DOHH2 (cell line): ENCODE measurements around the gene ACAD8.
"Not testable (repeated sequence)": the region's sequence is repeated elsewhere in the genome, so short reads cannot be mapped to it uniquely, and the experiment has no call there.

Experiments used
- H3F3A ChIP-seq: fragments of 200-600 bp; sonication (generic), shearing (Covaris generic); 2 replicates; pipeline ENCODE4 v1.6.0; 2016; ENCODE audit warnings: antibody characterized with exemption, mild to moderate bottlenecking; ENCODE audit not compliant: control insufficient read depth, insufficient read depth
- H3K27ac ChIP-seq: fragments of 200-600 bp; sonication (generic); 2 replicates; pipeline ENCODE4 v1.5.1; 2014; ENCODE audit warnings: low read depth, mild to moderate bottlenecking, low read length, moderate library complexity
- H3K27me3 ChIP-seq: fragments of 200-600 bp; sonication (generic); 2 replicates; pipeline ENCODE4 v1.6.1; 2014; ENCODE audit warnings: mild to moderate bottlenecking, low read length, mixed read lengths; ENCODE audit not compliant: control insufficient read depth
- H3K36me3 ChIP-seq: fragments of 200-600 bp; sonication (generic); 2 replicates; pipeline ENCODE4 v1.6.1; 2014; ENCODE audit warnings: mild to moderate bottlenecking, low read length, moderate library complexity, mixed read lengths; ENCODE audit not compliant: control insufficient read depth
- H3K4me1 ChIP-seq: fragments of 200-600 bp; sonication (generic); 2 replicates; pipeline ENCODE4 v1.6.1; 2014; ENCODE audit warnings: mild to moderate bottlenecking, low read length, mixed read lengths; ENCODE audit not compliant: control insufficient read depth
- H3K4me2 ChIP-seq: fragments of 200-600 bp; sonication (generic); 2 replicates; pipeline ENCODE4 v1.6.0; 2014; ENCODE audit warnings: mild to moderate bottlenecking, low read length, moderate library complexity
- H3K4me3 ChIP-seq: fragments of 200-600 bp; sonication (generic); 2 replicates; pipeline ENCODE4 v1.5.1; 2014; ENCODE audit warnings: mild to moderate bottlenecking, low read length, mixed read lengths
- H3K79me2 ChIP-seq: fragments of 200-600 bp; sonication (generic); 2 replicates; pipeline ENCODE4 v1.6.1; 2014; ENCODE audit warnings: mild to moderate bottlenecking, low read length, mixed read lengths; ENCODE audit not compliant: control insufficient read depth
- H3K9me2 ChIP-seq: fragments of 200-600 bp; sonication (generic); replicated peaks from 2 replicates; pipeline ENCODE4 v1.6.1; 2014; ENCODE audit warnings: mild to moderate bottlenecking, low read length, mixed read lengths; ENCODE audit not compliant: control insufficient read depth
- H3K9me3 ChIP-seq: fragments of 200-600 bp; sonication (generic); 2 replicates; pipeline ENCODE4 v1.6.1; 2014; ENCODE audit warnings: antibody characterized with exemption, low read length, mixed read lengths; ENCODE audit not compliant: control insufficient read depth, insufficient read depth
- H4K20me1 ChIP-seq: fragments of 200-600 bp; sonication (generic); 2 replicates; pipeline ENCODE4 v1.6.0; 2014; ENCODE audit warnings: low read depth, mild to moderate bottlenecking, antibody characterized with exemption, low read length, moderate library complexity; ENCODE audit not compliant: control insufficient read depth, insufficient read depth
- EZH2phosphoT487 ChIP-seq: fragments of 200-600 bp; sonication (generic); IDR thresholded peaks from 2 replicates; pipeline ENCODE4 v1.6.1; 2017; ENCODE audit warnings: borderline replicate concordance, mild to moderate bottlenecking, antibody characterized with exemption, low read length, moderate library complexity, mixed read lengths
- TF ChIP-seq, protein P1 (sequence below): fragments of 200-600 bp; sonication (generic); IDR thresholded peaks from one replicate; pipeline ENCODE4 v1.5.1; 2014; ENCODE audit warnings: antibody characterized with exemption, mild to moderate bottlenecking, low read depth, low read length; ENCODE audit not compliant: poor library complexity, severe bottlenecking

Gene ACAD8

GRCh38 chr11:134254433-134255183 is 1.2 kb downstream of the ACAD8 start:
- H3K36me3 ChIP-seq: peaks cover 28% of the 10 kb centered on the region
- no peaks in the 10 kb centered on the region for H3F3A ChIP-seq
- peaks cover 19% of the 10 kb centered on the region for H3K79me2 ChIP-seq
- peak overlapping the region; percentile 82 for H3K4me3 ChIP-seq
- H3K4me1 ChIP-seq: peaks cover 19% of the 10 kb centered on the region
- no peak overlapping the region for H3K27ac ChIP-seq
- peaks cover 3% of the 10 kb centered on the region; the same call in 1 of the 2 replicates for H4K20me1 ChIP-seq
- H3K9me2 ChIP-seq: no peaks in the 10 kb centered on the region
- peak overlapping the region; percentile 94 for H3K4me2 ChIP-seq
- TF ChIP-seq, protein P1, sequence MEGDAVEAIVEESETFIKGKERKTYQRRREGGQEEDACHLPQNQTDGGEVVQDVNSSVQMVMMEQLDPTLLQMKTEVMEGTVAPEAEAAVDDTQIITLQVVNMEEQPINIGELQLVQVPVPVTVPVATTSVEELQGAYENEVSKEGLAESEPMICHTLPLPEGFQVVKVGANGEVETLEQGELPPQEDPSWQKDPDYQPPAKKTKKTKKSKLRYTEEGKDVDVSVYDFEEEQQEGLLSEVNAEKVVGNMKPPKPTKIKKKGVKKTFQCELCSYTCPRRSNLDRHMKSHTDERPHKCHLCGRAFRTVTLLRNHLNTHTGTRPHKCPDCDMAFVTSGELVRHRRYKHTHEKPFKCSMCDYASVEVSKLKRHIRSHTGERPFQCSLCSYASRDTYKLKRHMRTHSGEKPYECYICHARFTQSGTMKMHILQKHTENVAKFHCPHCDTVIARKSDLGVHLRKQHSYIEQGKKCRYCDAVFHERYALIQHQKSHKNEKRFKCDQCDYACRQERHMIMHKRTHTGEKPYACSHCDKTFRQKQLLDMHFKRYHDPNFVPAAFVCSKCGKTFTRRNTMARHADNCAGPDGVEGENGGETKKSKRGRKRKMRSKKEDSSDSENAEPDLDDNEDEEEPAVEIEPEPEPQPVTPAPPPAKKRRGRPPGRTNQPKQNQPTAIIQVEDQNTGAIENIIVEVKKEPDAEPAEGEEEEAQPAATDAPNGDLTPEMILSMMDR: no peak
- TF ChIP-seq EZH2phosphoT487: no peak
- no peaks in the 10 kb centered on the region for H3K9me3 ChIP-seq
- H3K27me3 ChIP-seq: no peaks in the 10 kb centered on the region

GRCh38 chr11:134255184-134255561 is 1.8 kb downstream of the ACAD8 start:
- peaks cover 20% of the 10 kb centered on the region for H3K4me1 ChIP-seq
- not testable (repeated sequence) for H3K4me2 ChIP-seq, H3K4me3 ChIP-seq, H4K20me1 ChIP-seq, H3K27ac ChIP-seq, H3K9me2 ChIP-seq, H3F3A ChIP-seq, H3K27me3 ChIP-seq, H3K9me3 ChIP-seq
- peaks cover 19% of the 10 kb centered on the region for H3K79me2 ChIP-seq
- H3K36me3 ChIP-seq: peaks cover 28% of the 10 kb centered on the region

- H4K20me1 ChIP-seq: peaks cover 3% of the 10 kb centered on the region; the same call in 1 of the 2 replicates
- no peaks in the 10 kb centered on the region for H3F3A ChIP-seq
- no peak overlapping the region for H3K4me2 ChIP-seq
- H3K27ac ChIP-seq: no peak overlapping the region
- peaks cover 20% of the 10 kb centered on the region for H3K36me3 ChIP-seq
- no peaks in the 10 kb centered on the region for H3K9me3 ChIP-seq
- H3K4me3 ChIP-seq: no peak overlapping the region
- H3K79me2 ChIP-seq: peaks cover 14% of the 10 kb centered on the region
- H3K9me2 ChIP-seq: no peaks in the 10 kb centered on the region
- TF ChIP-seq EZH2phosphoT487: no peak
- TF ChIP-seq, protein P1: no peak
- H3K27me3 ChIP-seq: no peaks in the 10 kb centered on the region
- H3K4me1 ChIP-seq: peaks cover 20% of the 10 kb centered on the region
These were observed 3.7 kb downstream of the ACAD8 start for GRCh38 chr11:134257101-134257500.

DNA sequence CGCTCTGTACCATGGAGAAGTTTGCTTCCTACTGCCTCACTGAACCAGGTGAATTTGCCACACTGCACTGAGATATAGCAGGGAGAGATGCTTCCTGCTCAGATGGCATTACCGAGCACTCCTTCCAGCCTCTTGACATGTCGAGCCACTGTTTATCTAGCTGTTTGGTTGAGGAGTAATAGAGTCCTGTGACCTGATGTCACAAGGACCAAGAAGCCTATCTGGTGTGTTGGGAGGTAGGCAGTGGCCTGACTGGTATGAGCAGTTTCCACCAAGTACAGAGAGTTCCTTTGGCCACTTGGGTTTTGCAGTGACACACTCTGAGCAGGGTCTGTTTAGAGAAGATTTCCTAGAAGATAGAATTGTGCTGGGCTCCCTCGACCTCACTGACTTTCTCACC is 5.2 kb downstream of the ACAD8 start:
- Histone ChIP-seq H3K4me3 (no peak overlapping the region), H3K79me2 (peaks cover 9% of the 10 kb centered on the region)

More for the DNA sequence above, 5.2 kb downstream of the ACAD8 start:
- H3K27me3 ChIP-seq: no peaks in the 10 kb centered on the region
- peaks cover 15% of the 10 kb centered on the region for H3K4me1 ChIP-seq
- H3K9me3 ChIP-seq: no peaks in the 10 kb centered on the region
- no peak overlapping the region for H3K4me2 ChIP-seq
- no peaks in the 10 kb centered on the region for H3K9me2 ChIP-seq
- H4K20me1 ChIP-seq: peaks cover 3% of the 10 kb centered on the region; the same call in 1 of the 2 replicates
- peaks cover 21% of the 10 kb centered on the region for H3K36me3 ChIP-seq
- TF ChIP-seq, protein P1: no peak
- no peak for TF ChIP-seq EZH2phosphoT487
- H3K27ac ChIP-seq: no peak overlapping the region
- H3F3A ChIP-seq: no peaks in the 10 kb centered on the region
